Liver (tissue), 9 donors: ENCODE measurements around the gene DOCK9. TPM values are rescaled to one million over a fixed set of nuclear protein-coding genes. Genes with fewer than 3 reads are reported as not detected.
A peak's percentile ranks its signal among the peaks of the same experiment; 100 is the strongest.

ENCODE experiments used
- DNase-seq: peaks from one replicate; pipeline ENCODE4 v3.0.0-alpha.2; 2017; ENCODE audit warnings: low spot score
- H3K27ac ChIP-seq, 2 donors: one replicate each; pipeline ENCODE4 v1.7.0; 2013; ENCODE audit warnings: inconsistent platforms in 2 of 2, low read length in 2 of 2, control low read depth in 1 of 2, low read depth in 1 of 2, mild to moderate bottlenecking in 1 of 2
- H3K27me3 ChIP-seq, 4 donors: one replicate each; pipeline versions ENCODE4 v1.6.1 to v1.7.0; 2013; ENCODE audit warnings: low read length in 3 of 4, inconsistent platforms in 1 of 4, mild to moderate bottlenecking in 1 of 4, moderate library complexity in 1 of 4; ENCODE audit not compliant: control insufficient read depth in 4 of 4, insufficient read depth in 4 of 4
- H3K36me3 ChIP-seq, 4 donors: one replicate each; pipeline versions ENCODE4 v1.6.1 to v1.7.0; 2013; ENCODE audit warnings: low read length in 3 of 4, mild to moderate bottlenecking in 3 of 4, low read depth in 1 of 4, moderate library complexity in 1 of 4; ENCODE audit not compliant: control insufficient read depth in 4 of 4, insufficient read depth in 3 of 4
- H3K4me1 ChIP-seq, 4 donors: one replicate each; pipeline versions ENCODE4 v1.6.1 to v1.7.0; 2013; ENCODE audit warnings: low read length in 3 of 4, mild to moderate bottlenecking in 3 of 4, moderate library complexity in 1 of 4; ENCODE audit not compliant: control insufficient read depth in 4 of 4, insufficient read depth in 4 of 4
- H3K4me3 ChIP-seq, 3 donors: one replicate each; pipeline versions ENCODE4 v1.6.1 to v1.7.0; 2013; ENCODE audit warnings: low read length in 3 of 3, control low read depth in 1 of 3, low read depth in 1 of 3, mild to moderate bottlenecking in 1 of 3
- H3K9ac ChIP-seq, 2 donors: one replicate each; pipeline ENCODE4 v1.7.0; 2013; ENCODE audit warnings: low read length in 2 of 2, mild to moderate bottlenecking in 2 of 2, moderate library complexity in 2 of 2, control low read depth in 1 of 2, low read depth in 1 of 2
- H3K9me3 ChIP-seq, 4 donors: one replicate each; pipeline versions ENCODE4 v1.6.1 to v1.7.0; 2013; ENCODE audit warnings: low read length in 3 of 4; ENCODE audit not compliant: control insufficient read depth in 4 of 4
- ATF3 ChIP-seq: IDR thresholded peaks from 2 replicates; pipeline ENCODE4 v1.6.1; 2016; ENCODE audit warnings: antibody characterized with exemption
- CTCF ChIP-seq: fragments of 150-350 bp; IDR thresholded peaks from 2 replicates; pipeline ENCODE4 v1.5.1; 2017; ENCODE audit warnings: improper control_type of control experiment, low read depth, low read length; ENCODE audit not compliant: missing input control
- EGR1 ChIP-seq, 2 donors: IDR thresholded peaks; 2 replicates each; pipeline ENCODE4 v1.6.1; 2016 to 2018; ENCODE audit warnings: antibody characterized with exemption in 2 of 2, low read depth in 2 of 2
- FOXA1 ChIP-seq: IDR thresholded peaks from 2 replicates; pipeline ENCODE4 v1.6.1; 2016; ENCODE audit warnings: antibody characterized with exemption
- FOXA2 ChIP-seq: IDR thresholded peaks from 2 replicates; pipeline ENCODE4 v1.6.1; 2016; ENCODE audit warnings: antibody characterized with exemption
- GABPA ChIP-seq, 2 donors: IDR thresholded peaks in 1 of 2; conservative IDR thresholded peaks in 1 of 2; 2 replicates each; pipeline ENCODE4 v1.6.1; 2016; ENCODE audit warnings: antibody characterized with exemption in 2 of 2, mild to moderate bottlenecking in 1 of 2, moderate library complexity in 1 of 2
- HNF4A ChIP-seq, 2 donors: conservative IDR thresholded peaks; 2 replicates each; pipeline ENCODE4 v1.6.1; 2016; ENCODE audit warnings: antibody characterized with exemption in 2 of 2, mild to moderate bottlenecking in 2 of 2
- HNF4G ChIP-seq: IDR thresholded peaks from 2 replicates; pipeline ENCODE4 v1.6.1; 2016; ENCODE audit warnings: antibody characterized with exemption
- JUND ChIP-seq, 2 donors: IDR thresholded peaks; 2 replicates each; pipeline ENCODE4 v1.6.1; 2016; ENCODE audit warnings: antibody characterized with exemption in 2 of 2
- MAX ChIP-seq: IDR thresholded peaks from 2 replicates; pipeline ENCODE4 v1.6.1; 2016; ENCODE audit warnings: antibody characterized with exemption
- NR2F2 ChIP-seq: IDR thresholded peaks from 2 replicates; pipeline ENCODE4 v1.6.1; 2016; ENCODE audit warnings: antibody characterized with exemption
- RAD21 ChIP-seq, 2 donors: IDR thresholded peaks; 2 replicates each; pipeline ENCODE4 v1.6.1; 2016; ENCODE audit warnings: antibody characterized with exemption in 2 of 2, mild to moderate bottlenecking in 2 of 2
- REST ChIP-seq: IDR thresholded peaks from 2 replicates; pipeline ENCODE4 v1.6.1; 2016; ENCODE audit warnings: antibody characterized with exemption, mild to moderate bottlenecking
- RXRA ChIP-seq, 2 donors: IDR thresholded peaks; 2 replicates each; pipeline ENCODE4 v1.6.1; 2017 to 2018; ENCODE audit warnings: antibody characterized with exemption in 2 of 2, mild to moderate bottlenecking in 1 of 2
- SP1 ChIP-seq: IDR thresholded peaks from 2 replicates; pipeline ENCODE4 v1.6.1; 2018; ENCODE audit warnings: antibody characterized with exemption, mild to moderate bottlenecking
- TAF1 ChIP-seq: conservative IDR thresholded peaks from 2 replicates; pipeline ENCODE4 v1.6.1; 2016; ENCODE audit warnings: antibody characterized with exemption, mild to moderate bottlenecking
- YY1 ChIP-seq: IDR thresholded peaks from 2 replicates; pipeline ENCODE4 v1.6.1; 2016; ENCODE audit warnings: antibody characterized with exemption, mild to moderate bottlenecking
- ZBTB33 ChIP-seq: IDR thresholded peaks from 2 replicates; pipeline ENCODE4 v1.6.1; 2016; ENCODE audit warnings: antibody characterized with exemption
- WGBS: extraction: QIAGEN DNeasy Blood & Tissue Kit; methylation state at CpG from one replicate; pipeline ENCODE4 v1.1.7; 2013; 5-methylcytosine and 5-hydroxymethylcytosine counted together
- polyA plus RNA-seq, 2 donors: library from polyadenylated mRNA; stranded (reverse) in 1 of 2; unstranded in 1 of 2; fragments of 200-250 nt in 1 of 2; fragments of >200 nt in 1 of 2; fragmentation: Nextera tagmentation in 1 of 2; extraction: Ambion mirVana in 1 of 2; gene quantifications; one replicate each; pipeline versions ENCODE4 v1.2.1 to v1.2.3, GENCODE V29; 2013 to 2015
- total RNA-seq, 2 donors: library from RNA; depleted of rRNA; stranded (reverse); fragments of >200 nt; gene quantifications; one replicate each; pipeline ENCODE4 v1.2.3, GENCODE V29; 2014
- donor health status: healthy.
- donor health status: healthy.
- donor health status: healthy.
- donor health status: healthy.
- donor health status: healthy.

The DOCK9 gene
- total and polyA plus RNA-seq, 4 donors = 5.4 to 31.3 (median 10.6) TPM

- 69% methylated on average over 6 of the region's 6 CpGs for WGBS
These were observed 158.4 kb downstream of the DOCK9 start for GRCh38 chr13:98819382-98820010.

More at GRCh38 chr13:98819382-98820010, 158.4 kb downstream of the DOCK9 start:
- Histone ChIP-seq H3K36me3 (peaks cover 0 to 2% (median 0%) of the 10 kb centered on the region in 4 donors), H3K27ac (peak overlapping the region; percentile 30 to 32), H3K4me3 (no peak overlapping the region), H3K9me3 (no peaks in the 10 kb centered on the region), H3K9ac (no peak overlapping the region), H3K27me3 (no peaks in the 10 kb centered on the region), H3K4me1 (peaks cover 21 to 52% (median 45%) of the 10 kb centered on the region in 4 donors)
- DNase-seq = no peak
- TF ChIP-seq ZBTB33 (no peak), GABPA (IDR thresholded peaks at IDR 0.05 in 1 of 2, conservative IDR thresholded peaks at IDR 0.05 in 1 of 2) (no peak), RAD21 (IDR thresholded peaks at IDR 0.05) (no peak), RXRA (IDR thresholded peaks at IDR 0.05) (peak in 1 of 2 donors; percentile 27), JUND (IDR thresholded peaks at IDR 0.05) (no peak), TAF1 (no peak), ATF3 (no peak), YY1 (peak; percentile 24), NR2F2 (no peak), FOXA2 (no peak), MAX (no peak), REST (no peak), EGR1 (IDR thresholded peaks at IDR 0.05; ENCODE audit: low read depth in 2 of 2) (no peak), SP1 (no peak), HNF4A (conservative IDR thresholded peaks at IDR 0.05) (peak in 1 of 2 donors; percentile 44), CTCF (no peak), HNF4G (no peak), FOXA1 (no peak)
